Sigmoid colon (tissue), 7 donors: ENCODE results near the gene BMERB1. TPM values are rescaled to one million over a fixed set of nuclear protein-coding genes. Genes with fewer than 3 reads are reported as not detected.
"Not testable (repeated sequence)": the region's sequence is repeated elsewhere in the genome, so short reads cannot be mapped to it uniquely, and the experiment has no call there.

Experiments used
- DNase-seq: peaks from one replicate; pipeline ENCODE4 v3.0.0-alpha.2; 2019
- H3K27ac ChIP-seq, 4 donors: fragments of 200-600 bp; sonication (generic); one replicate each; pipeline ENCODE4 v1.5.1; 2016 to 2019; ENCODE audit warnings: mild to moderate bottlenecking in 1 of 4
- H3K27me3 ChIP-seq, 3 donors: fragments of 200-600 bp; sonication (generic); one replicate each; pipeline ENCODE4 v1.5.1; 2019; ENCODE audit warnings: mild to moderate bottlenecking in 1 of 3
- H3K36me3 ChIP-seq, 4 donors: fragments of 200-600 bp; sonication (generic); one replicate each; pipeline ENCODE4 v1.5.1; 2016 to 2019
- H3K4me1 ChIP-seq, 4 donors: fragments of 200-600 bp; sonication (generic); one replicate each; pipeline ENCODE4 v1.5.1; 2017 to 2019
- H3K4me3 ChIP-seq, 4 donors: fragments of 200-600 bp; sonication (generic); one replicate each; pipeline ENCODE4 v1.5.1; 2017 to 2019; ENCODE audit warnings: mild to moderate bottlenecking in 2 of 4, moderate library complexity in 1 of 4
- H3K9me3 ChIP-seq, 4 donors: fragments of 200-600 bp in 3 of 4; sonication (generic) in 3 of 4; one replicate each; pipeline versions ENCODE4 v1.5.1 to v1.6.1; 2013 to 2019
- EP300 ChIP-seq, 4 donors: sonication (generic); formaldehyde crosslinking; IDR thresholded peaks; one replicate each; pipeline ENCODE4 v1.6.1; 2017; ENCODE audit warnings: antibody characterized with exemption in 4 of 4
- POLR2A ChIP-seq, 2 donors: fragments of 450-650 bp; IDR thresholded peaks; one replicate each; pipeline ENCODE4 v1.6.1; 2016; ENCODE audit warnings: antibody characterized with exemption in 2 of 2, mild to moderate bottlenecking in 2 of 2, moderate library complexity in 2 of 2
- POLR2AphosphoS5 ChIP-seq, 4 donors: sonication (generic); formaldehyde crosslinking; IDR thresholded peaks; one replicate each; pipeline ENCODE4 v1.6.1; 2017; ENCODE audit warnings: antibody characterized with exemption in 4 of 4
- WGBS, 2 donors: extraction: QIAGEN DNeasy Blood & Tissue Kit; methylation state at CpG; one replicate each; pipeline ENCODE4 v1.1.7; 2013; 5-methylcytosine and 5-hydroxymethylcytosine counted together
- intact Hi-C: fragments of 100-400 bp; cut with DNase I; formaldehyde crosslinking; loops from one replicate; pipeline ENCODE4 v1.15.1; 2023
- polyA plus RNA-seq, 3 donors: library from polyadenylated mRNA; stranded (reverse); fragments of 200-250 nt; gene quantifications; one replicate each; pipeline ENCODE4 v1.2.3, GENCODE V29; 2013
- total RNA-seq, 4 donors: library from RNA; depleted of rRNA; stranded (reverse); fragments of >200 nt; gene quantifications; one replicate each; pipeline ENCODE4 v1.1.0, GENCODE V29; 2016
- TF ChIP-seq, protein P1 (sequence below), 4 experiments: fragments of 450-650 bp in 3 of 4; fragments of 200-600 bp in 1 of 4; IDR thresholded peaks; one replicate each; pipeline ENCODE4 v1.5.1; 2016 to 2019; ENCODE audit warnings: antibody characterized with exemption in 4 of 4, mild to moderate bottlenecking in 3 of 4, moderate library complexity in 2 of 4
- donor health status: healthy with polysubstance abuse.
- donor health status: Bipolar disorder and iron deficiency.
- donor health status: healthy.

Gene BMERB1
- total RNA-seq (100 to 1,000 TPM in 1 of 4 donors, 10 to 100 TPM in 3; 63.4 to 112 (median 86.3) TPM), polyA plus RNA-seq (10 to 100 TPM in 2 of 3 donors, 1 to 10 TPM in 1; 3.7 to 26.4 (median 12.6) TPM)

DNA sequence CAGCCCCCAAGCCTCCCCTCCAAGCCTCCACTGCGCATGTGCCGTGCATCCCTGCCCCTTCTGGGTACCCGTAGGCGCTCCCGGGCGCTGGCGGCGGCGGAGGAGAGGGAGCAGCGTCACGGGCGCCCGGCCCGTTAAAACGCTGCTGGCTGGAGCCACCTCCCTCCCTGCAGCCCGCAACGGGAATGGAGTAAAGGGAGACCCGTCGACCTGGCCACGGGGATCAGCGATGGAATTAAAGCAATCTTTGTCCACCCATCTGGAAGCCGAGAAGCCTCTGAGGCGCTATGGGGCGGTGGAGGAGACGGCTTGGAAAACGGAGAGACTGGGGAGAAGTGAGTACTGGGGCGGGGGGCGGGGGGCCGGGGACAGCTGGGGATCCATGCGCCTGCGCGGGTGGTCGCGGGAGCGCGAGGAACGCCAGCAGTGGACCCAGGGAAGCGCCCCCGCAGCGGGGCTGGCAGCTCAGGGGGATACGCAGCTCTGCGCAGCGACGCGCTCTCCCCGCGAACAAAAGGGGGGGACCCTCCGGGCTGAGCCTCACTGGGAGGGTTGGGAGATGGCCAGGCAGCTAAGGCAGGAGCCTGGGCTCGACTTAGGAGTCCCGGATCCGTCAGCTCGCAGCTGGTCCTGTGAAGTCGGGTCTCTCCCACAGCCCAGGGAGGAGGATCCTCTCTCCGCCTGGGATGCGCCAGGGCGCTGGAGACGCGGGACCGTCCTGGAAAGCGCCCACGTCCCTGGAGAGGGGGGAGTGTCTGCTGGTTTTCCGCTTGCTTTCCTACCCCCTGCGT, at the start of gene BMERB1:
TSS of gene BMERB1 (plus strand) at position 164 of the 791 bp plus-strand sequence. CDS start at position 230, 66 bp downstream.
- WGBS, 2 donors = 1 to 2% methylated on average over 63 of the region's 63 CpGs
- DNase-seq = peak; percentile 88
- no peaks in the 10 kb centered on the region for H3K36me3 ChIP-seq
- H3K4me1 ChIP-seq = peaks cover 0 to 23% (median 17%) of the 10 kb centered on the region in 4 donors
- peak within 1 kb of the TSS; percentile 60 to 94 (median 94) for H3K4me3 ChIP-seq
- no peaks in the 10 kb centered on the region for H3K9me3 ChIP-seq
- H3K27me3 ChIP-seq = no peaks in the 10 kb centered on the region
- intact Hi-C loops = loop anchor here (10.0 kb wide), 1 partner anchor 210 kb away; the partner anchor contains the start of gene MARF1
- TF ChIP-seq EP300 (IDR thresholded peaks at IDR 0.05) = no peak
- TF ChIP-seq, protein P1, sequence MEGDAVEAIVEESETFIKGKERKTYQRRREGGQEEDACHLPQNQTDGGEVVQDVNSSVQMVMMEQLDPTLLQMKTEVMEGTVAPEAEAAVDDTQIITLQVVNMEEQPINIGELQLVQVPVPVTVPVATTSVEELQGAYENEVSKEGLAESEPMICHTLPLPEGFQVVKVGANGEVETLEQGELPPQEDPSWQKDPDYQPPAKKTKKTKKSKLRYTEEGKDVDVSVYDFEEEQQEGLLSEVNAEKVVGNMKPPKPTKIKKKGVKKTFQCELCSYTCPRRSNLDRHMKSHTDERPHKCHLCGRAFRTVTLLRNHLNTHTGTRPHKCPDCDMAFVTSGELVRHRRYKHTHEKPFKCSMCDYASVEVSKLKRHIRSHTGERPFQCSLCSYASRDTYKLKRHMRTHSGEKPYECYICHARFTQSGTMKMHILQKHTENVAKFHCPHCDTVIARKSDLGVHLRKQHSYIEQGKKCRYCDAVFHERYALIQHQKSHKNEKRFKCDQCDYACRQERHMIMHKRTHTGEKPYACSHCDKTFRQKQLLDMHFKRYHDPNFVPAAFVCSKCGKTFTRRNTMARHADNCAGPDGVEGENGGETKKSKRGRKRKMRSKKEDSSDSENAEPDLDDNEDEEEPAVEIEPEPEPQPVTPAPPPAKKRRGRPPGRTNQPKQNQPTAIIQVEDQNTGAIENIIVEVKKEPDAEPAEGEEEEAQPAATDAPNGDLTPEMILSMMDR (IDR thresholded peaks at IDR 0.05) = no peak
- TF ChIP-seq POLR2A (IDR thresholded peaks at IDR 0.05) = peak; percentile 49 to 62
- peak; percentile 86 to 96 (median 94) for TF ChIP-seq POLR2AphosphoS5 (IDR thresholded peaks at IDR 0.05)
- peak within 1 kb of the TSS; percentile 84 to 90 (median 87) for H3K27ac ChIP-seq

DNA sequence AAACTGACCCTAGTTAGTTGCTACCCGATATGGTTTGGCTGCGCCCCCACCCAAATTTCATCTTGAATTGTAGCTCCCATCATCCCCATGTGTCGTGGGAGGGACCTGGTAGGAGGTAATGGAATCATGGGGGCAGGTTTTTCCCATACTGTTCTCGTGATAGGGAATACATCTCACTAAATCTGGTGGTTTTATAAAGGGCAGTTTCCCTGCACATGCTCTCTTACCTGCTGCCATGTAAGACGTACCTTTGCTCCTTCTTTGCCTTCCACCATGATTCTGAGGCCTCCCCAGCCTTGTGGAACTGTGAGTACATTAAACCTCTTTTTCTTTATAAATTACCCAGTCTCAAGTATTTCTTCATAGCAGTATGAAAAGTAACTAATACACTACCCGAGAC, 46.3 kb upstream of the BMERB1 start:
- H3K36me3 ChIP-seq, H3K27ac ChIP-seq, H3K4me3 ChIP-seq, DNase-seq, intact Hi-C loops, H3K9me3 ChIP-seq, H3K4me1 ChIP-seq, H3K27me3 ChIP-seq: not testable (repeated sequence)
- 80 to 83% methylated on average over 6 of the region's 6 CpGs for WGBS, 2 donors

DNA sequence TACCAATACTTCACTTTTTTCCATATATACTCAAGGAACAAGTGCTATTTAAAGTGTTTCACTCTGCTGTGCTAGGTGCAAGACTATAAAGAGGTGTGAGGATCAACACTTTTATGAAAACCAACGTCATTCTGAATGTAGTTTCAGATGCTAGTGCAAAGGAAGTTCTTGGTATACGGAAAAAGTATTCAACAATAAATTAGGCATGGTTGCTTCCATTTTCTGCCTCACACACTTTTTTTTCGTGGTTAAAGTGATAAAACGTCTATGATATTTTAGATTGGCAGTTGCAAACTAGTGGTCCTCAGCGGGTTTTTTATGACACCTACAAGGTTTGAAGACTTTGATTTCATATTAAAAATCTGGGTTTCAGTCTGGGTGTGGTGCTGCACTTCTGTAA, 44.5 kb upstream of the BMERB1 start:
- 71% methylated on average over 5 of the region's 5 CpGs for WGBS, 2 donors
- H3K36me3 ChIP-seq, H3K27me3 ChIP-seq, H3K4me1 ChIP-seq, intact Hi-C loops, H3K4me3 ChIP-seq, H3K27ac ChIP-seq, DNase-seq, H3K9me3 ChIP-seq: not testable (repeated sequence)

DNA sequence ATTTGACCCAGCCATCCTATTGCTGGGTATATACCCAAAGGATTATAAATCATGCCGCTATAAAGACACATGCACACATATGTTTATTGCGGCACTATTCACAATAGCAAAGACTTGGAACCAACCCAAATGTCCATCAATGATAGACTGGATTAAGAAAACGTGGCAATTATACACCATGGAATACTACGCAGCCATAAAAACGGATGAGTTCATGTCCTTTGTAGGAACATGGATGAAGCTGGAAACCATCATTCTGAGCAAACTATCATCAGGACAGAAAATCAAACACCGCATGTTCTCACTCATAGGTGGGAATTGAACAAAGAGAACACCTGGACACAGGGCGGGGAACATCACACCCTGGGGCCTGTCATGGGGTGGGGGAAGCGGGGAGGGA, 41.4 kb upstream of the BMERB1 start:
- H3K36me3 ChIP-seq, H3K27ac ChIP-seq, intact Hi-C loops, DNase-seq, H3K9me3 ChIP-seq, H3K4me3 ChIP-seq, H3K27me3 ChIP-seq, H3K4me1 ChIP-seq: not testable (repeated sequence)
- WGBS, 2 donors = 79 to 92% methylated on average over 7 of the region's 8 CpGs

DNA sequence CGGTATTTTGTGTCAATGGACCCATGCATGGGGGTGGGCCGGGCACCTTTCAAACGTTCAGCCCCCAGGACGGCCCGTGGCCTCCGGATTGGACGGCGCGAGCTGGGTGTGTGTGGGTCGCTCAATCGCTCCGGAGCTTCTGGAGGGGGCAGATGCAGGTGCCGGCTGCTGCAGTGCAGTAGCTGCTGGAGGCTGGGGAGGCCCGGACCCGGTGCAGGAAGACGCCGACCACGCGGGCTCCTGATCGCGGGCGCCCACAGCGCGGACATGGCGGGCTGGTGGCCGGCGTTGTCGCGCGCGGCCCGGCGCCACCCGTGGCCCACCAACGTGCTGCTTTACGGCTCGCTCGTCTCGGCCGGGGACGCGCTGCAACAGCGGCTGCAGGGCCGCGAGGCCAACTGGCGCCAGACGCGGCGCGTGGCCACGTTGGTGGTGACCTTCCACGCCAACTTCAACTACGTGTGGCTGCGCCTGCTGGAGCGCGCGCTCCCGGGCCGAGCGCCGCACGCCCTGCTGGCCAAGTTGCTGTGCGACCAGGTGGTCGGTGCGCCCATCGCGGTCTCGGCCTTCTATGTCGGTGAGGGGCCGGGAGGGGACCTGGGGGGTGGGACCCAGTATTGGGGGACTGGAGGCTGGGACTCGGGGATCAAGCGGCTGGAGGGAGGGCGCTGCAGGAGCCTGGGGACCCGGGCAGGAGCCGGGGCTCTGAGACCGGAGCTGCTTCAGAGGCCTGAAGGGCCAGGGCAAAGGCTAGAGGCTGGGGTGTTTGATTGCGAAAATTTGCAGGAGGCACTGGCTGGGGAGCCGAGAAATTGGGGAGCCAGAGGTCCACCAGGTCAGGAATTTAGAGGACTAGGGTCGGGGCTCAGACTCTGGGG, 38.5 kb upstream of the BMERB1 start, which contains the start of gene MPV17L:
TSS of gene MPV17L (plus strand) at position 124 of the 878 bp plus-strand sequence. CDS start at position 268, 144 bp downstream.
- H3K27ac ChIP-seq = peak within 1 kb of the TSS; percentile 68 to 76 (median 73)
- peak; percentile 73 for DNase-seq
- WGBS, 2 donors = 2 to 5% methylated on average over 79 of the region's 79 CpGs
- H3K36me3 ChIP-seq, H3K9me3 ChIP-seq, intact Hi-C loops, H3K27me3 ChIP-seq, H3K4me1 ChIP-seq: not testable (repeated sequence)
- H3K4me3 ChIP-seq = peak within 1 kb of the TSS; percentile 41 to 71 (median 71)
- TF ChIP-seq POLR2AphosphoS5 (IDR thresholded peaks at IDR 0.05) = peak in 1 of 4 donors; percentile 43

DNA sequence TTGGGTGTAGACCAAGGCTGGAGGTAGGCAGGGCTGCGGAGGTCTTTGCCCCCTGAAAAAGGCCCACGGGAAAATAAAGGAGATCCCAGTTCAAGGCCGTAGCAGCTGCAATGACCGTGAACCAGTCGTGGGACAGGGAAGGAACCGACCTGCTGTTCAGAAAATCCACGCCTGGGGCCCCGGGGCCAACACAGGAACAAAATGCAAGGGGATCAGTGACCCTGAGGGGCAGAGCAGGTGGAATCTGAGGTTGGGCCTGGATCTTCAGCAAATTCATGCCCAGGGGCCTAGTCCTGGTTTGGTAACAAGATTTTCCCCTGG, 37.9 kb upstream of the BMERB1 start:
- H3K4me1 ChIP-seq, H3K27me3 ChIP-seq, H3K9me3 ChIP-seq, H3K36me3 ChIP-seq, DNase-seq, intact Hi-C loops: not testable (repeated sequence)
- H3K4me3 ChIP-seq = peak overlapping the region; percentile 41 to 71 (median 71)
- peak overlapping the region; percentile 68 to 76 (median 73) for H3K27ac ChIP-seq
- 44 to 71% methylated on average over 8 of the region's 8 CpGs for WGBS, 2 donors

DNA sequence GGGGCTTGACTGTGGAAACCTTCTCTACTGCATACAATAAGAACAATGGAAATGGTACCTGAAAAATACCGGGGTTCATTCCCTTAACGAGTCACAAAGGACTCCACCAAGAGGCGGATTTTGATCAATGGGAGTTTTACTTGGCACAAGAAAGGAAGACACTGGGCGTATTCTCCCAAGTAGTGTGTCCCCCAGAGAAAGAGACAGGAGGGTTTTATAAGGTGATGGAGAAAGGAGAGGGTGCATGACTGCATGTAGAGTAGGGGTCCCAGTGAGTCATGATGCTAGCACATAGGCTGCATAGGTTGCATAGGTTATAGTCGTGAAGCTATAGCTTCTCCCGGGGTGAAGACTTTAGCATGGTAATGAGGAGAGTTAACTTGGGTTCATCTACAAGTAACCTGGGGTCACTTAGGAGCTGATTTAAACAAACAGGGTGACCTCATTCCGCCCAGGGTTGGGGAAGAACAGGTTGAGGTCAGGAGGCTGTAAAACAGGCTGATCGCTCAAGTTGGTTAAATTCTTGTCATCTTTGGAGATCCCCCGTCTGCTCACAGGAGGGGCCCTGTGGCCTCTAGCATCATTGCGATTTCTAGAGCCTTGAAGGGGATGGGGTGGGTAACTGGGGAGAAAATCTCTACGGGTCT, 37.3 kb upstream of the BMERB1 start:
- Histone ChIP-seq H3K9me3 (no peaks in the 10 kb centered on the region), H3K4me1 (peaks cover 0 to 8% (median 5%) of the 10 kb centered on the region in 4 donors), H3K4me3 (no peak overlapping the region), H3K27ac (peak overlapping the region in 2 of 4 donors; percentile 68 to 75), H3K36me3 (peaks cover 0 to 11% (median 2%) of the 10 kb centered on the region in 4 donors), H3K27me3 (no peaks in the 10 kb centered on the region)
- TF ChIP-seq POLR2AphosphoS5 (IDR thresholded peaks at IDR 0.05) = no peak
- no peak for TF ChIP-seq EP300 (IDR thresholded peaks at IDR 0.05)
- intact Hi-C loops = no loop called here
- 89 to 92% methylated on average over 11 of the region's 11 CpGs for WGBS, 2 donors
- no peak for DNase-seq
